GM19099 (cell line): ENCODE measurements around the gene PUSL1.

Experiments used
- POLR2A ChIP-seq: IDR thresholded peaks from 3 replicates; pipeline ENCODE4 v1.6.1; 2011; ENCODE audit warnings: low read depth; ENCODE audit not compliant: insufficient read length; ENCODE audit errors: extremely low read depth

Gene PUSL1

DNA sequence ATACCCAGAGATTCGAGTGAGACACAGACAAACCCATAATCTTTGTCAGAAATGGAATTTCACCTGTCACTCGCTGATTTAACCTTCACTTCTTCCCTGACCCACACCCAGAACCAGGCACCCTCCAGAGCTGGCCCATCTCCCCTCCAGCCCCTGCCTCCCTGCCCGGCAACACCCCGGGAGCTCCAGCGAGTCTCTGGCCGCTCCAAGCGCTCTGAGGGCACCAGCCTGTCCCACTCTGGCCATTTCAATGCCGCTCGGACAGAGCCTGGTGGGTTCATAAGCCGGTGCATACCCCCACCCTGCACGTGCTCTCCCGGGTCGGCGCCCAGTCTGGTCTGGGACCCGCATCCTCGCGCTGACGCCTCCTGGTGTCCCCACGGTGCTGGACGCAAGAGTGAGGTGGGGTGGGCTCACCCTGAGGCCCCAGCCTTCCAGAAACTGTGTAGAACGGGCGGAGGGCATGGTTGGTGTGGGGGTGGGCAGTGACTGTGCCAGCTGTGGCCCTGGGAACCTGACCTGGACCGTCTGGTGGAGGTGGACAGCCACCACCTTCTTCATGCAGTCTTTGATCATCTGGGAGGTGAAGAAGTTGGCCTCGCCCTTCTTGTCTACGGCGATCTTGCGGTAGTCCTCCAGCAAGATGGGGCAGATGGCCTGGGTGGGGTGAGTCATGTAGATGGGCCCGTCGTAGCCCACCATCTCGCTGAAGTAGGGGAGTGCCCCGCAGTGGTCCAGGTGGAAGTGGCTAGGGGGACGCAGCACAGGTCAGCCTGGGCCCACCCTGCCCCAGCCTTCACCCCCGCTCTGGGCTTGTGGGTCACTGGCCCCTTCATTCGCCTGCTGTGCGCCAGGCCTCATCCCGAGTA is 10.6 kb downstream of the PUSL1 start:
- TF ChIP-seq POLR2A: no peak

DNA sequence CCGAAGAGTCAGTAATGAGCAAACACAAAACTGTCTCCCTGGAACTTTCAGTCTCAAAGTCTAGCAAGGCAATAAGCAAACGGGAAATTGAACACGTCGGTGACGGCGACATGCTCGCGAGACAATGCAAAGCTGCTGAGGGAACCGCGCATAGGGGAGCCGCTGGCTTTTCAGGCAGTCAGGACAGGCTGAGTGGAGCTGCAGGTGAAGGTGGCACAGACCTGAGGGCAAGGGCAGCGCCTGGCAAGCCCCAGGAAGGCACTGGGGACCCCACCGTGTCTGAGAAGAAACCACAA is 11.2 kb downstream of the PUSL1 start:
- no peak for TF ChIP-seq POLR2A

DNA sequence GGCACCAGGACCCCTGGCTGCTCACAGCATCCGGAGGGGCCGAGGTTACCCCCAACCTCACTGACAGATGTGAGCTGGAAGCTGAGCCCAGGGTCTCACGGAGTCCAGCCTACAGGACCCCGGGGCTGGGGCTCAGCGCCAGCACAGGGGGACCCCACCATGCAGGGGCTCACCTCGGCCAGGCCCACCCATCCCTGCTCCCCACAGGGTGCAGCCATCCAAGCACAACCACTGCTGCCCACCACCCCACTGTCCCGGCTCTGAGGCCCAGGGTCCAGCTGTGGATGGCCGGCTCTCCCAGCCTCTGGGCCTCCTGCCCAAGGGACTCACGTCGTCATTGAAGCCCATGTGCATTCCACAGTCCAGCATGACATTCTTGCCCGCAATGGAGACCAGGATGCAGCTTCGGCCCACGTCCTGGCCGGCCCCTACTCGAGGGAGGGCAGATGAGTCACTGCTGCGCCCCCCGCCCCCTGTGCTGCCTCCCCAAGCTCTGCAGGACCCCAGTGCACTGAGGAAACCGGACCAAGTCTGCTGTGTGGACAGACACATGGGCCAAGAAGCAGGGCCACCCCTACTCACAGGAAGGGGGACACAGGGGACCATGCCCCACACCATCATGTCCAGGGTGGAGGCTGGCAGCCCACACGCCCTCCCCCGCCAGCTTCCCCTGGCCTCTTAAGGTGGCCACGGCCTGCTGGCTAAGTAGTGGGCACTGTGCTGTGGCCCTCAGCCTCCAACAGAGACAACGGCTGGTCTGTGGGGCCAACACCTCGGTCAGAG is 12.5 kb downstream of the PUSL1 start:
- TF ChIP-seq POLR2A: no peak

DNA sequence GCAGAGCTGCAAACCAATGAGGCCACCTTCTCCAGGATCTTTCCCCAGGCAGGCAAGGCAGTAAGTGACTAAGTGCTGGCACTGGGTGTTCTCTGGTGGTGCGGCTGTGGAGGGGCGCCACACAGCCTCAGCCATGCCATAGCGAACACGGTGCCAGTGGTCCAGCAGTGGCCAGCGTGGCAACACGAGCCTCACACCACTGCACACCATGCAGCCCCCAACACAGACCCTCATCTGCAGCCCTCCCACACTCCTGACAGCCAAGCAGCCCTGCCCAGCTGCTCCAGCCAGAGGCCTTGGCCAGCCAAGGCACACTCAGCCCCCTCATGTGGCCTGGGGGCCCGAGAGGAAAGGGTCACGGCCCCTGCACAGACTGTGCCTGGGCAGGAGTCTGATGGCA is 13.1 kb downstream of the PUSL1 start:
- no peak for TF ChIP-seq POLR2A

DNA sequence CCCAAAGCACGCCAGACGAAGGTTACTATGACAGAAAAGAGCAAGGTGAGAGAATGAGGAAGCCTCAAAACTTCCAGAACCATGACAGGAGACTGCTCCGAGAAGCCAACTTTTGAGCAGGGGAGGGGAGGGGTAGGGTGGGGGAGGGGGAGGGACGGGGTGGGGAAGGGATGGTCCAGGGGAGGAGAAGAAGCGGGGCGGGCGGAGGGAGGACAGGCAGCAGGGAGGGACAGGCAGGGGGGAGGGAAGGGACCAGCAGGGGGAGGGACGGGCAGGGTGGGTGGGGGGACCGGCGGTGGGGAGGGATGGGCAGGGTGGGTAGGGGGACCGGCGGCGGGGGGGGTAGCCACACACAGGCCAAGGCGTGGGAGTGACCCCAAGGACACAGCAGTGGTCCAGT is 14.0 kb downstream of the PUSL1 start:
- no peak for TF ChIP-seq POLR2A

DNA sequence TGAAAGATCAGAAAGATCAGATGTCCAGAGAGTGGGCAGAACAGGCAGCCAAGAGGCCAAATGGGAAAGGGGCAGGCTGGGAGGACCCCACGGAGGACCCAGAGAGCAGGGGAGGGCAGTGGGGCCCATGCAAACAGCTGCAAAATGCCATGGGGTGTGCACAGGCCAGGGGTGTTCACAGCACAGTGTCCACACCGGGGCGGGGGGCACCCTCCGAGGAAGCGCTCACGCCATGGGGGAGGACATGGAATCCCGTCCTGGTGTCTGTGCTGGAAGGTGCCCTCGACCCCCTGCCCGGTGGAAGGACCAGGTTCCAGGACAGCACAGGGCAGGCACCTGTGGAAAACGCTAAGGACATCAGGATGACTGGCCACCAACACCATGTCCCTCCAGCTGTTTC is 14.6 kb downstream of the PUSL1 start:
- no peak for TF ChIP-seq POLR2A

DNA sequence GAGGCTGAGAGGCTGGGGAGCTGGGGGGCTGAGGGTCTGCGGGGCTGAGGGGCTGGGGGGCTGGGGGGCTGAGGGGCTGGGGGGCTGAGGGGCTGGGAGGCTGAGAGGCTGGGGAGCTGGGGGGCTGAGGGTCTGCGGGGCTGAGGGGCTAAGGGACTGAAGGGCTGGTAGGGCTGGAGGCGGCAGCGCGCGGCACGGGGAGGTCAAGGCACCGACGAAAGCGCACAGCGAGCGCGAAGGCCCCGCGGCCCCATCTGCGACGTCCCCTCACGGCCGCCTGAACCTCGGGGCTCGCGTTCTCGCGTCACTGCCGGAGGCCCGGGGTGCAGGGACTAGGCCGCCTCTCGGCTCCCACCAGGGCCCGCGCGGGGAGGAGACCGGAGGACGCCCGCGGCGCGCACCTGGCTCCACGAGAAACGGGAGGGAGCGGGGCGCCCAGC is 15.7 kb downstream of the PUSL1 start:
- no peak for TF ChIP-seq POLR2A

DNA sequence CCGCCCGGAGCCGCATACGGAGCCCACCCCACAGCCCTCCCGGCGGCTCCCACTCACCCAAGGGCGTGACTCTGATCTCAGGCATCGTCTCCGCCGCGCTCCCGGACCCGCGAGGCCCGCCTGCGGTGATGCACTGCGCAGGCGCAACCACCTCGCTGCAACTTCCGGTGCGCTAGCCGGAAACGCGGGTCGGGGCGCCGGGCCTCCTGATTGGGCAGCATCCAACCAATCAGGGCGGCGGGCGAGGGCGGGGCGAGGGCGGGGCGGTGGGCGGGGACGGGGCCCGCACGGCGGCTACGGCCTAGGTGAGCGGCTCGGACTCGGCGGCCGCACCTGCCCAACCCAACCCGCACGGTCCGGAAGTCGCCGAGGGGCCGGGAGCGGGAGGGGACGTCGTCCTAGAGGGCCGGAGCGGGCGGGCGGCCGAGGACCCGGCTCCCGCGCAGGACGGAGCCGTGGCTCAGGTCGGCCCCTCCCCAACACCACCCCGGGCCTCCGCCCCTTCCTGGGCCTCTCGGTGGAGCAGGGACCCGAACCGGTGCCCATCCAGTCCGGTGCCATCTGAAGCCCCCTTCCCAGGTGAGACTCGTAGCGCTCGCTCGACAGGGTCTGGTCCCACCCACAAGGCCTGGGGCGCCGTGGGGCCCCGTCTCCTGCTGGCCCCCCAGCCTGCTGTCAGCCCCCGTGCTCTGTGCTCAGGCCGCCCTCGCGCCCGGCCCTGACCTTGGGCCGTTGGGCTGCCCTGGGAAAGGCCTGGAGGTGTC is 16.3 kb downstream of the PUSL1 start, which contains the start of the genes CPTP and INTS11:
TSS of gene CPTP (plus strand) at position 279 of the 764 bp plus-strand sequence. CDS start 2,109 bp downstream, outside the sequence.
TSS of gene INTS11 (minus strand) at position 137 of the 764 bp plus-strand sequence. CDS start at position 85, 52 bp downstream.
- peak; percentile 91 for TF ChIP-seq POLR2A

DNA sequence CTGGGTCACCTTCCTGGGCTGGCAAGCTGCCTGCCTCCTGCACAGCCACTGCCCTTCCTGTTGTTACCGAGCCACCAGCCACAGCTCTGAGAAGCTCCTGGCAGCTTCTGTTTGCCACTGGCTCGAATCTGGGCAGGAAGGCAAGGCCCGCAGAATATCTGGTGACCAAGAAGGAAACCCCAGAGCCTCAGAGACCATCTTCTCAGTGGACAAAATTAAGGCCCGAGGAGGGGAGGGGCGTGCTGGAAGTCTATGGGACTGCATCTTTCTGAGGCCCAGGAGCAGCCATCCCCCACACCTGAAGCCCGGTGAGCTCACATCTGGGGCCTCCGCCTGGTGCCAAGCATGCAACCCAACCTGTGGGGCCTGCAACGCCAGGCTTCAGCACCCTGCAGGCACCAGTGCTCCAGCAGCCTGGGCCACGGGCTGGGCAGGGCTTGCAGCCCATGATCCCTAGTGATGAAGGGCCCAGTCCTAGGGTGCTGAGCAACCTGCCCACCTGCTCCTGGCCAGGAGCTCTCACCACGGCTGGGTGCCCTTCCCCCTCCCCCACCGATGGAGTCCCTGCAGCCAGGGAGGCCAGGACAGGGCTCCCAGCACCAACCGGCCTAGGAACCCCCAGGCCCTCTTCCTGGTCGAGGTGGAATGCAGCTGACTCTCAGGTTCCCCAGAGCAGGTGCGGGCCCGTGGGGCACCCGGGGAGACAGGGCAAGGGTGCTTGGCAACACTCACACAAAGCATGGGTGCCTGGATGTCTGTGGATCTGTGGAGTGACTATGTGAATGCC is 17.1 kb downstream of the PUSL1 start:
- no peak for TF ChIP-seq POLR2A

DNA sequence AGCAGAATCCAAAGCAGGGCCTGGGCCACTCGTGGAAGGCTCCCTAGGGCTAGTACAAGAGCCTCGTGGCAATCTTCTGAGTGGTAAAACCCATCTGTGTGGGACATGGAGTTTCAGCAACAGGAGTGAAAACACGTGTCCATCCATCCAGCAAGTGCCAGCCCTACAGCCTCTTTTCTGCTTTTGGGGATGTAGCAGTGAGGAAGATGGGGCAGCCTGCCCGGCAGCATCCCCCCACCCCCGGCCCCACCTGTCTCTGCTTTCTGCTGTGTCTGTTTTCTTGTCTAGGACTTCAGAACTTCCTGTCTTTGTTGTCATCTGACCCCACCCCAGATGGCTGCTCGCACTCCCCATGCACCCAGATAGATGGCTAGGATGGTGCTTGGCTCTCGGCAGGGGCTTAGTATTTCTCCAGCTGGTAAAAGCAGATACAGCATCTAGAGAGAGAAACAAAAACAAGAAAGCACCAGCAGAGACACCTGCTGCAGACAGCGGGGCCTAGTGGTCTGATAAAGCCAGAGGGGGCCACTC is 17.7 kb downstream of the PUSL1 start:
- no peak for TF ChIP-seq POLR2A

DNA sequence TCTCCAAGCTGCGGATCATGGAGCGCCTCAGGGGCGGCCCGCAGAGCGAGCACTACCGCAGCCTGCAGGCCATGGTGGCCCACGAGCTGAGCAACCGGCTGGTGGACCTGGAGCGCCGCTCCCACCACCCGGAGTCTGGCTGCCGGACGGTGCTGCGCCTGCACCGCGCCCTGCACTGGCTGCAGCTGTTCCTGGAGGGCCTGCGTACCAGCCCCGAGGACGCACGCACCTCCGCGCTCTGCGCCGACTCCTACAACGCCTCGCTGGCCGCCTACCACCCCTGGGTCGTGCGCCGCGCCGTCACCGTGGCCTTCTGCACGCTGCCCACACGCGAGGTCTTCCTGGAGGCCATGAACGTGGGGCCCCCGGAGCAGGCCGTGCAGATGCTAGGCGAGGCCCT is 18.9 kb downstream of the PUSL1 start:
- no peak for TF ChIP-seq POLR2A

DNA sequence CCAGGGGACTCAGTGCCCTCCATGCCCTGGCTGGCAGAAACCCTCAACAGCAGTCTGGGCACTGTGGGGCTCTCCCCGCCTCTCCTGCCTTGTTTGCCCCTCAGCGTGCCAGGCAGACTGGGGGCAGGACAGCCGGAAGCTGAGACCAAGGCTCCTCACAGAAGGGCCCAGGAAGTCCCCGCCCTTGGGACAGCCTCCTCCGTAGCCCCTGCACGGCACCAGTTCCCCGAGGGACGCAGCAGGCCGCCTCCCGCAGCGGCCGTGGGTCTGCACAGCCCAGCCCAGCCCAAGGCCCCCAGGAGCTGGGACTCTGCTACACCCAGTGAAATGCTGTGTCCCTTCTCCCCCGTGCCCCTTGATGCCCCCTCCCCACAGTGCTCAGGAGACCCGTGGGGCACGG is 19.9 kb downstream of the PUSL1 start:
- no peak for TF ChIP-seq POLR2A

DNA sequence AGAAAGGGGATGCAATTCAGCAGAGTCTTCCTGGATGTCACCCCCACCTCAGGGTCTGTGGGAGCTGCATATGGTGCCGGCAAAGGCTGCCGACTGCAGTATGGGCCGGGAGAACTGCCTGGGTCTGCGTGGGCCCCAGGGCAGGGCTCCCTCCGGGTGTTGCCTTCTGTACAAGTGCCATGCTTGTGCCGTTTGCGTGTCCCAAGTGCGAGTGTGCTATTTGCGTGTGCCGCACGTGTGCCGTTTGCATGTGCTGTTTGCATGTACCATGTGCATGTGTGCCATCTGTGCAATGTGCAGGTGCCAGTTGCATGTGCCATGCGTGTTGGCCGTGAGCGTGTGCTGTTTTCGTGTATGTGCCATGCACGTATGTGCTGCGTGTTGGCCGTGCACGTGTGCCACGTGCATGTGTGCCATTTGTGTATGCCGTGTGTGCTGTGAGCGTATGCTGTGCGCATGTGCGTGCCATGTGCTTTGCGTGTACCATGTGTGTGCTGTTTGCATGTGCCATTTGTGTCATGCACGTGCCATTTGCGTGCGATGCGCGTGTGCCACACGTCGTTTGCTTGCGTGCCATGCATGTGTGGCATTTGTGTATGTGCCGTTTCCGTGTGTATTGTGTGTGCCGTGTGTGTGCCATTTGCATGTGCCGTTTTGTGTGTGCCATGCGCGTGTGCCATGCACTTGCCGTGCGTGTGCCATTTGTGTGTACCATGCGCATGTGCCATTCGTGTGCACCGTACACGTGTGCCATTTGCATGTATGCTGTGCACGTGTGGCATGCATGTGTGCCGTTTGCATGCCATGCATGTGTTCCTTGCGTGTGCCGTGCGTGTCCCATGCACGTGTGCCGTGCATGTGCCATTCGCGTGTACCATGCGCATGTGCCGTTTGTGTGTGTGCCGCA is 21.2 kb downstream of the PUSL1 start:
- no peak for TF ChIP-seq POLR2A
